WTC11 (cell line): ENCODE measurements around the gene ADAMTS2. TPM values are rescaled to one million over a fixed set of nuclear protein-coding genes. Genes with fewer than 3 reads are reported as not detected.

ENCODE experiments used
- ATAC-seq: fragments of 200-7000 bp; cut with Tn5 transposase; 2 replicates; pipeline ENCODE4 v1.10.0; 2021; ENCODE audit warnings: mild to moderate bottlenecking, moderate library complexity
- CTCF ChIA-PET: fragments of 300-600 bp; sonication (Branson Sonifier 250); formaldehyde crosslinking; loops from one replicate; lab custom pipeline; 2021; ENCODE audit warnings: antibody characterized with exemption; lab: Charles Lee
- POLR2A ChIA-PET: fragments of 350-600 bp; sonication (Branson Sonifier 250); formaldehyde crosslinking; loops from one replicate; lab custom pipeline; 2021; ENCODE audit warnings: antibody characterized with exemption; lab: Charles Lee
- DNase-seq: peaks from one replicate; pipeline ENCODE4 v3.0.0; 2021; ENCODE audit warnings: low spot score
- H3K27ac Mint-ChIP-seq: 2 replicates; pipeline ENCODE4 v1.8.0; 2021; ENCODE audit warnings: mixed read lengths
- H3K27me3 Mint-ChIP-seq: 2 replicates; pipeline ENCODE4 v1.8.0; 2021; ENCODE audit warnings: low read depth, mild to moderate bottlenecking, moderate library complexity, mixed read lengths
- H3K36me3 Mint-ChIP-seq: 2 replicates; pipeline ENCODE4 v1.8.0; 2021; ENCODE audit warnings: mixed read lengths
- H3K4me1 Mint-ChIP-seq: 2 replicates; pipeline ENCODE4 v1.8.0; 2022; ENCODE audit warnings: mixed read lengths
- H3K4me3 Mint-ChIP-seq: 2 replicates; pipeline ENCODE4 v1.8.0; 2021; ENCODE audit warnings: mild to moderate bottlenecking, moderate library complexity, mixed read lengths
- H3K9me3 Mint-ChIP-seq: 2 replicates; pipeline ENCODE4 v1.8.0; 2021; ENCODE audit warnings: mixed read lengths
- CBFB ChIP-seq: sonication (generic); formaldehyde crosslinking; IDR thresholded peaks from 2 replicates; pipeline ENCODE4 v1.8.1; 2022; ENCODE audit warnings: mild to moderate bottlenecking, low read depth, missing genetic modification reagents
- CREM ChIP-seq: sonication (generic); formaldehyde crosslinking; IDR thresholded peaks from 2 replicates; pipeline ENCODE4 v1.8.1; 2022; ENCODE audit warnings: mild to moderate bottlenecking, missing genetic modification reagents, moderate library complexity
- E2F5 ChIP-seq: sonication (generic); formaldehyde crosslinking; IDR thresholded peaks from 2 replicates; pipeline ENCODE4 v1.8.1; 2022; ENCODE audit warnings: mild to moderate bottlenecking, moderate library complexity, missing genetic modification reagents
- ELF4 ChIP-seq: sonication (generic); formaldehyde crosslinking; IDR thresholded peaks from 2 replicates; pipeline ENCODE4 v1.8.1; 2022; ENCODE audit warnings: low read depth, mild to moderate bottlenecking, moderate library complexity, missing genetic modification reagents
- ERG ChIP-seq: fragments of 250-450 bp; sonication (Bioruptor Pico); IDR thresholded peaks from 2 replicates; pipeline ENCODE4 v1.8.0; 2021; ENCODE audit warnings: mild to moderate bottlenecking
- ESRRA ChIP-seq: sonication (generic); formaldehyde crosslinking; IDR thresholded peaks from 2 replicates; pipeline ENCODE4 v1.8.1; 2022; ENCODE audit warnings: mild to moderate bottlenecking, missing genetic modification reagents, borderline replicate concordance
- FOXP1 ChIP-seq: sonication (generic); formaldehyde crosslinking; IDR thresholded peaks from 2 replicates; pipeline ENCODE4 v1.8.0; 2022; ENCODE audit warnings: missing genetic modification reagents, mild to moderate bottlenecking, moderate library complexity, borderline replicate concordance
- HMGA2 ChIP-seq: fragments of 250-450 bp; sonication (Bioruptor Pico); IDR thresholded peaks from 2 replicates; pipeline ENCODE4 v1.4.0; 2021; ENCODE audit warnings: mild to moderate bottlenecking, moderate library complexity
- HMGXB4 ChIP-seq: sonication (generic); formaldehyde crosslinking; IDR thresholded peaks from 2 replicates; pipeline ENCODE4 v1.8.1; 2023; ENCODE audit warnings: mild to moderate bottlenecking, moderate library complexity, missing genetic modification reagents
- RORB ChIP-seq: fragments of 250-450 bp; sonication (Bioruptor Pico); IDR thresholded peaks from 2 replicates; pipeline ENCODE4 v1.9.0; 2021; ENCODE audit warnings: mild to moderate bottlenecking
- SMAD3 ChIP-seq: sonication (generic); formaldehyde crosslinking; IDR thresholded peaks from 2 replicates; pipeline ENCODE4 v1.8.0; 2022; ENCODE audit warnings: missing genetic modification reagents, mild to moderate bottlenecking, borderline replicate concordance
- STAT6 ChIP-seq: sonication (generic); formaldehyde crosslinking; conservative IDR thresholded peaks from 2 replicates; pipeline ENCODE4 v1.8.1; 2023; ENCODE audit warnings: mild to moderate bottlenecking, low read depth, missing genetic modification reagents, moderate library complexity
- TCF7 ChIP-seq: sonication (generic); formaldehyde crosslinking; IDR thresholded peaks from 2 replicates; pipeline ENCODE4 v1.8.0; 2022; ENCODE audit warnings: mild to moderate bottlenecking, low read depth, missing genetic modification reagents, moderate library complexity
- ZNF263 ChIP-seq: sonication (generic); formaldehyde crosslinking; IDR thresholded peaks from 2 replicates; pipeline ENCODE4 v1.8.1; 2022; ENCODE audit warnings: low read depth, mild to moderate bottlenecking, moderate library complexity, missing genetic modification reagents
- ZNF317 ChIP-seq: sonication (generic); formaldehyde crosslinking; IDR thresholded peaks from 2 replicates; pipeline ENCODE4 v1.8.1; 2023; ENCODE audit warnings: low read depth, mild to moderate bottlenecking, moderate library complexity, missing genetic modification reagents, borderline replicate concordance
- ZNF396 ChIP-seq: fragments of 250-450 bp; sonication (Bioruptor Pico); IDR thresholded peaks from 2 replicates; pipeline ENCODE4 v1.8.0; 2021; ENCODE audit warnings: mild to moderate bottlenecking, moderate library complexity, borderline replicate concordance
- ZNF425 ChIP-seq: fragments of 250-450 bp; sonication (Bioruptor Pico); conservative IDR thresholded peaks from 2 replicates; pipeline ENCODE4 v1.9.0; 2021; ENCODE audit warnings: mild to moderate bottlenecking
- total RNA-seq: library from RNA; stranded (reverse); gene quantifications from 3 replicates; pipeline ENCODE4 v1.2.3, GENCODE V29; 2021

The ADAMTS2 gene
- total RNA-seq, 1 experiment from 2014 or later = 11.2 TPM

GRCh38 chr5:179311091-179311470 is 34.2 kb downstream of the ADAMTS2 start:
- Mint-ChIP-seq H3K9me3 (peaks cover 17% of the 10 kb centered on the region), H3K36me3 (no peaks in the 10 kb centered on the region; the same call in 1 of the 2 replicates)
- TF ChIP-seq ZNF425 (CRISPR knock-in tag) (no peak), ZNF396 (CRISPR knock-in tag) (no peak), ERG (CRISPR knock-in tag) (no peak), HMGXB4 (CRISPR knock-in tag) (no peak), ELF4 (no peak), STAT6 (CRISPR knock-in tag) (no peak), SMAD3 (no peak), CBFB (CRISPR knock-in tag) (no peak), ZNF263 (CRISPR knock-in tag) (no peak), ESRRA (no peak), TCF7 (CRISPR knock-in tag) (no peak), E2F5 (CRISPR knock-in tag) (no peak), RORB (CRISPR knock-in tag) (no peak), CREM (CRISPR knock-in tag) (no peak), HMGA2 (CRISPR knock-in tag) (no peak), ZNF317 (CRISPR knock-in tag) (no peak), FOXP1 (CRISPR knock-in tag) (no peak)
- TF ChIP-seq, all 79 proteins: peak for 0
- no peak for ATAC-seq
- Mint-ChIP-seq H3K27me3 (no peaks in the 10 kb centered on the region), H3K27ac (no peak overlapping the region), H3K4me1 (no peaks in the 10 kb centered on the region), H3K4me3 (no peak overlapping the region)
- ChIA-PET CTCF (no interaction called here), POLR2A (no interaction called here)
- DNase-seq = peak; percentile 6
